OCI-LY7 (cell line): Measurements from ENCODE around the gene PARN. TPM values are rescaled to one million over a fixed set of nuclear protein-coding genes. Genes with fewer than 3 reads are reported as not detected.

ENCODE experiments used
- BruUV-seq: library from RNA; stranded (reverse); fragments of 400-500 nt; replicated peaks from 2 replicates; lab custom pipeline; 2021; lab: Mats Ljungman, UMichigan
- CTCF ChIA-PET: fragments of 300-600 bp; sonication (Branson Sonifier 250); formaldehyde crosslinking; loops from one replicate; lab custom pipeline; 2022; ENCODE audit warnings: antibody characterized with exemption; ENCODE audit not compliant: unreplicated experiment; lab: Charles Lee
- POLR2A ChIA-PET: fragments of 300-600 bp; sonication (Branson Sonifier 250); formaldehyde crosslinking; loops from one replicate; lab custom pipeline; 2022; ENCODE audit warnings: antibody characterized with exemption; lab: Charles Lee
- DNase-seq: peaks from one replicate; pipeline ENCODE4 v3.0.0-alpha.2; 2015; ENCODE audit warnings: low spot score
- H2AFZ ChIP-seq: fragments of 200-600 bp; sonication (generic), shearing (Covaris generic); 2 replicates; pipeline ENCODE4 v1.6.1; 2014; ENCODE audit warnings: mild to moderate bottlenecking, antibody characterized with exemption, low read length, moderate library complexity
- H3K27ac ChIP-seq: fragments of 200-600 bp; sonication (generic); 2 replicates; pipeline ENCODE4 v1.5.1; 2014; ENCODE audit warnings: mixed run types, low read depth, mild to moderate bottlenecking, moderate library complexity, low read length, inconsistent platforms; ENCODE audit not compliant: poor library complexity, severe bottlenecking
- H3K36me3 ChIP-seq: fragments of 200-600 bp; sonication (generic); 2 replicates; pipeline ENCODE4 v1.6.1; 2014; ENCODE audit warnings: mild to moderate bottlenecking, antibody characterized with exemption, low read length, moderate library complexity, mixed read lengths; ENCODE audit not compliant: insufficient read depth
- H3K4me1 ChIP-seq: fragments of 200-600 bp; sonication (generic); 2 replicates; pipeline ENCODE4 v1.5.1; 2014; ENCODE audit warnings: mild to moderate bottlenecking, low read length; ENCODE audit not compliant: insufficient read depth, poor library complexity, severe bottlenecking
- H3K4me2 ChIP-seq: fragments of 200-600 bp; sonication (generic); 2 replicates; pipeline ENCODE4 v1.6.1; 2014; ENCODE audit warnings: mild to moderate bottlenecking, low read length
- H3K4me3 ChIP-seq: fragments of 200-600 bp; sonication (generic); 2 replicates; pipeline ENCODE4 v1.5.1; 2014; ENCODE audit warnings: mild to moderate bottlenecking, low read depth, low read length; ENCODE audit not compliant: poor library complexity, severe bottlenecking
- H3K79me2 ChIP-seq: fragments of 200-600 bp; sonication (generic); 2 replicates; pipeline ENCODE4 v1.6.1; 2016; ENCODE audit warnings: low read depth, mild to moderate bottlenecking, low read length, moderate library complexity, mixed read lengths; ENCODE audit not compliant: insufficient read depth
- H3K9me2 ChIP-seq: fragments of 200-600 bp; sonication (generic); 2 replicates; pipeline ENCODE4 v1.6.1; 2016; ENCODE audit warnings: mild to moderate bottlenecking, low read length, mixed read lengths; ENCODE audit not compliant: insufficient read depth
- H3K9me3 ChIP-seq: fragments of 200-600 bp; sonication (generic); 2 replicates; pipeline ENCODE4 v1.6.1; 2014; ENCODE audit warnings: mild to moderate bottlenecking, mixed run types, low read length, mixed read lengths
- H4K20me1 ChIP-seq: fragments of 200-600 bp; sonication (generic); 2 replicates; pipeline ENCODE4 v1.6.1; 2014; ENCODE audit warnings: mild to moderate bottlenecking, antibody characterized with exemption, low read length, moderate library complexity, mixed read lengths; ENCODE audit not compliant: insufficient read depth
- EZH2phosphoT487 ChIP-seq: fragments of 200-600 bp; sonication (generic); IDR thresholded peaks from 2 replicates; pipeline ENCODE4 v1.6.1; 2018; ENCODE audit warnings: low read depth, borderline replicate concordance, mild to moderate bottlenecking, mixed run types, antibody characterized with exemption, low read length, moderate library complexity, mixed read lengths
- intact Hi-C: fragments of 100-400 bp; cut with micrococcal nuclease; formaldehyde crosslinking; loops from one replicate; pipeline ENCODE4 v1.10.0; 2022; ENCODE audit not compliant: unreplicated experiment
- total RNA-seq, 2 experiments: library from RNA; depleted of rRNA in 1 of 2; stranded (reverse); fragments of >200 nt in 1 of 2; shearing (Covaris generic) in 1 of 2; gene quantifications; 2 replicates each; pipeline ENCODE4 v1.2.3, GENCODE V29; 2014 to 2022
- TF ChIP-seq, protein P1 (sequence below): fragments of 200-600 bp; sonication (generic); conservative IDR thresholded peaks from 2 replicates; pipeline ENCODE4 v1.5.1; 2014; ENCODE audit warnings: mild to moderate bottlenecking, antibody characterized with exemption, low read length, moderate library complexity, mixed read lengths

Gene PARN
- total RNA-seq, 2 experiments from 2014 or later: 40.1 to 76.5 TPM

DNA sequence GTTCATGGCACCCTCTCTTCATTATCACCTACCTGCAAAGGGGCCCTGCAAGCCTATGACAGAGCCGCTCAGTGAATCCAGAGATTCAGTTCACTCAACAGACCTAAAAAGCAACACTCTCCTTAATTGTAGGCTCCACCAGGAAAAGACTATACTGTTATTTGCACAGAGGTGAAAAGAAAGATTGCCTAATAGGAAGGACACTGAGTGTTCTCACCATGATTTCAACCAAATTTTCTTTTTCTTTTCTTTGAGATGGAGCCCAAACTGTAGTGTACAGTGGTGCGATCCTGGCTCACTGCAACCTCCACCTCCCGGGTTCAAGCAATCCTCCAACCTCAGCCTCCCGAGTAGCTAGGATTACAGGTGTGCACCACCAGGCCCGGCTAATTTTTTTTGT lies 104.5 kb downstream of the PARN start:
- H3K4me3 ChIP-seq: no peak overlapping the region
- no peak overlapping the region for H3K4me2 ChIP-seq
- peaks cover 28% of the 10 kb centered on the region for H3K36me3 ChIP-seq
- TF ChIP-seq, protein P1, sequence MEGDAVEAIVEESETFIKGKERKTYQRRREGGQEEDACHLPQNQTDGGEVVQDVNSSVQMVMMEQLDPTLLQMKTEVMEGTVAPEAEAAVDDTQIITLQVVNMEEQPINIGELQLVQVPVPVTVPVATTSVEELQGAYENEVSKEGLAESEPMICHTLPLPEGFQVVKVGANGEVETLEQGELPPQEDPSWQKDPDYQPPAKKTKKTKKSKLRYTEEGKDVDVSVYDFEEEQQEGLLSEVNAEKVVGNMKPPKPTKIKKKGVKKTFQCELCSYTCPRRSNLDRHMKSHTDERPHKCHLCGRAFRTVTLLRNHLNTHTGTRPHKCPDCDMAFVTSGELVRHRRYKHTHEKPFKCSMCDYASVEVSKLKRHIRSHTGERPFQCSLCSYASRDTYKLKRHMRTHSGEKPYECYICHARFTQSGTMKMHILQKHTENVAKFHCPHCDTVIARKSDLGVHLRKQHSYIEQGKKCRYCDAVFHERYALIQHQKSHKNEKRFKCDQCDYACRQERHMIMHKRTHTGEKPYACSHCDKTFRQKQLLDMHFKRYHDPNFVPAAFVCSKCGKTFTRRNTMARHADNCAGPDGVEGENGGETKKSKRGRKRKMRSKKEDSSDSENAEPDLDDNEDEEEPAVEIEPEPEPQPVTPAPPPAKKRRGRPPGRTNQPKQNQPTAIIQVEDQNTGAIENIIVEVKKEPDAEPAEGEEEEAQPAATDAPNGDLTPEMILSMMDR: no peak
- TF ChIP-seq EZH2phosphoT487: no peak
- H2AFZ ChIP-seq: no peak overlapping the region
- H3K9me3 ChIP-seq: no peaks in the 10 kb centered on the region
- no peaks in the 10 kb centered on the region for H3K9me2 ChIP-seq
- H3K79me2 ChIP-seq: no peaks in the 10 kb centered on the region
- ChIA-PET POLR2A (interaction anchor here (0.7 kb wide), 1 partner anchor 86 kb away, joined by 3 read pairs; no protein-coding TSS in a partner anchor), CTCF (no interaction called here)
- no peaks in the 10 kb centered on the region for H4K20me1 ChIP-seq
- DNase-seq: no peak
- no TSS peak for BruUV-seq
- H3K4me1 ChIP-seq: peaks cover 35% of the 10 kb centered on the region
- no peak overlapping the region for H3K27ac ChIP-seq
- intact Hi-C loops: loop anchor here (5.0 to 10.0 kb wide), 2 partner anchors 69 to 603 kb away; partner anchors contain the start of gene ERCC4

DNA sequence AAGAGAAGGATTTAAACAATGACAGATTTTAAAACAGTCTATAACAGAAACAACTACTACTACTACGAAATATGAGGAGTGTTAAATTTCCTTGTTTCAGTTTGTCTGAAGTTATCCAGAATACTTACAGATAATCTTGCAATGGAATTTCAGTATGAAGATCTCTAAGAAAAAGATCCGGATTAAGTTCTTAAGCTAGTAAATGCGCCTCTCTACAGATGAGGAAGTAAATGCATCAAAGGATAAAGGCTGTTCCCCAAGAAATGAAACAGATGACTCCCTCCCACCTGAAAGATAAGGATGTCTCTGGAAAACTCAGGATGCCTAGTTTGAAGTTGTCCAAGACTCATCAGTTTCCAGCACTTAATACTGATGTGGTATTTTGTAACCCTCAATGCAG lies 105.1 kb downstream of the PARN start:
- Histone ChIP-seq H3K9me3 (no peaks in the 10 kb centered on the region), H3K4me1 (peaks cover 35% of the 10 kb centered on the region), H3K27ac (no peak overlapping the region), H3K4me2 (no peak overlapping the region), H3K9me2 (no peaks in the 10 kb centered on the region), H3K79me2 (no peaks in the 10 kb centered on the region), H3K4me3 (no peak overlapping the region), H3K36me3 (peaks cover 28% of the 10 kb centered on the region), H4K20me1 (no peaks in the 10 kb centered on the region), H2AFZ (no peak overlapping the region)
- TF ChIP-seq, protein P1: no peak
- no peak for TF ChIP-seq EZH2phosphoT487
- DNase-seq: no peak
- BruUV-seq: no TSS peak
- intact Hi-C loops: loop anchor here (5.0 to 10.0 kb wide), 2 partner anchors 70 to 603 kb away; partner anchors contain the start of gene ERCC4
- POLR2A ChIA-PET: no interaction called here
- CTCF ChIA-PET: no interaction called here

DNA sequence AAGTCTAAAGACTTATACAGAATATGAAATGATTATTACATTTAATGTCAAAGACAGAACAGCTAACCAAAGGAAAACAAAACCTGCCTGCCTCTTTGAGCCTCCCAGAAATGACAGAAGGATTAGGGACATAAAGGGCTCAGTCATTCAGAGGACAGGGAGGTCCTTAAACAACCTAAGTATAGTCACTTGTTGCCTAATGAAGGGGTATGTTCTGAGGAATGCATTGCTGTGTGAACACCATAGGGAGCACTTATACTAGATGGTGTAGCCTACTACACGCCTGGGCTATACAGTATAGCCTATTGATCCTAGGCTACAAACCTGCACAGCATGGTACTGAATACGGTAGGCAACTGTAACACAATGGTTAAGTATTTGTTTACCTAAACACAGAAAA lies 106.4 kb downstream of the PARN start:
- Histone ChIP-seq H3K9me3 (no peaks in the 10 kb centered on the region), H3K36me3 (peaks cover 25% of the 10 kb centered on the region), H3K9me2 (no peaks in the 10 kb centered on the region), H3K4me3 (no peak overlapping the region), H2AFZ (no peak overlapping the region), H3K4me2 (no peak overlapping the region), H3K4me1 (peaks cover 28% of the 10 kb centered on the region), H4K20me1 (no peaks in the 10 kb centered on the region), H3K27ac (no peak overlapping the region), H3K79me2 (no peaks in the 10 kb centered on the region)
- POLR2A ChIA-PET: interaction anchor here (0.6 to 1.0 kb wide), 2 partner anchors 70 to 273 kb away, joined by 3 to 4 read pairs; no protein-coding TSS in a partner anchor
- intact Hi-C loops: loop anchor here (10.0 kb wide), 1 partner anchor 71 kb away; no protein-coding TSS in a partner anchor
- DNase-seq: no peak
- CTCF ChIA-PET: no interaction called here
- BruUV-seq: no TSS peak
- no peak for TF ChIP-seq EZH2phosphoT487
- TF ChIP-seq, protein P1: no peak
